PC-9 (cell line): ENCODE measurements around the gene FAM170A. TPM values are rescaled to one million over a fixed set of nuclear protein-coding genes. Genes with fewer than 3 reads are reported as not detected.

Experiments used
- BruUV-seq: library from RNA; stranded (reverse); fragments of 400-500 nt; replicated peaks from 2 replicates; lab custom pipeline; 2021; lab: Mats Ljungman, UMichigan
- CTCF ChIA-PET: fragments of 300-600 bp; sonication (Branson Sonifier 250); formaldehyde crosslinking; loops from one replicate; lab custom pipeline; 2022; ENCODE audit warnings: antibody characterized with exemption; lab: Charles Lee
- POLR2A ChIA-PET: fragments of 300-600 bp; sonication (Branson Sonifier 250); formaldehyde crosslinking; loops from one replicate; lab custom pipeline; 2022; ENCODE audit warnings: antibody characterized with exemption; ENCODE audit not compliant: unreplicated experiment; lab: Charles Lee
- DNase-seq, 2 experiments: peaks; one replicate each; pipeline versions ENCODE4 v3.0.0 to v3.0.0-alpha.2; 2015 to 2022; ENCODE audit warnings: mixed read lengths in 1 of 2
- H2AFZ ChIP-seq: fragments of 200-600 bp; sonication (generic); 2 replicates; pipeline ENCODE4 v1.8.1; 2017; ENCODE audit warnings: antibody characterized with exemption
- H3F3A ChIP-seq: fragments of 200-600 bp; sonication (generic); 2 replicates; pipeline ENCODE4 v1.8.1; 2017; ENCODE audit warnings: antibody characterized with exemption, mild to moderate bottlenecking, low read depth; ENCODE audit not compliant: insufficient read depth
- H3K27ac ChIP-seq: fragments of 200-600 bp; sonication (generic); 2 replicates; pipeline ENCODE4 v1.6.1; 2016; ENCODE audit warnings: mixed run types
- H3K27me3 ChIP-seq: fragments of 200-600 bp; sonication (generic); 2 replicates; pipeline ENCODE4 v1.6.1; 2016; ENCODE audit warnings: low read depth, mixed run types; ENCODE audit not compliant: insufficient read depth
- H3K36me3 ChIP-seq: fragments of 200-600 bp; sonication (generic); 2 replicates; pipeline ENCODE4 v1.6.1; 2016; ENCODE audit warnings: low read depth, mixed run types
- H3K4me1 ChIP-seq: fragments of 200-600 bp; sonication (generic); replicated peaks from 2 replicates; pipeline ENCODE4 v1.6.1; 2016; ENCODE audit warnings: mixed run types; ENCODE audit not compliant: insufficient read depth
- H3K4me2 ChIP-seq: fragments of 200-600 bp; sonication (generic); 2 replicates; pipeline ENCODE4 v1.6.1; 2017; ENCODE audit warnings: mixed run types
- H3K4me3 ChIP-seq: fragments of 200-600 bp; sonication (generic); 2 replicates; pipeline ENCODE4 v1.6.1; 2016; ENCODE audit warnings: mixed run types
- H3K79me2 ChIP-seq: fragments of 200-600 bp; sonication (generic); 2 replicates; pipeline ENCODE4 v1.6.1; 2017; ENCODE audit warnings: low read depth, mixed run types
- H3K9me2 ChIP-seq: fragments of 200-600 bp; sonication (generic); 2 replicates; pipeline ENCODE4 v1.8.1; 2017; ENCODE audit warnings: mild to moderate bottlenecking; ENCODE audit not compliant: insufficient read depth
- H3K9me3 ChIP-seq: fragments of 200-600 bp; sonication (generic); 2 replicates; pipeline ENCODE4 v1.8.1; 2016; ENCODE audit warnings: low read depth; ENCODE audit not compliant: insufficient read depth
- H4K20me1 ChIP-seq: fragments of 200-600 bp; sonication (generic); 2 replicates; pipeline ENCODE4 v1.8.1; 2017; ENCODE audit not compliant: insufficient read depth
- EZH2 ChIP-seq: fragments of 200-600 bp; sonication (generic); IDR thresholded peaks from 2 replicates; pipeline ENCODE4 v1.8.0; 2017; ENCODE audit warnings: antibody characterized with exemption, low read depth
- intact Hi-C: fragments of 100-400 bp; cut with micrococcal nuclease; formaldehyde crosslinking; loops from one replicate; pipeline ENCODE4 v1.10.0; 2022; ENCODE audit not compliant: unreplicated experiment
- total RNA-seq: library from RNA; stranded (reverse); gene quantifications from 2 replicates; pipeline ENCODE4 v1.2.3, GENCODE V29; 2021
- TF ChIP-seq, protein P1 (sequence below): fragments of 200-600 bp; sonication (generic); conservative IDR thresholded peaks from 2 replicates; pipeline ENCODE4 v1.6.1; 2017; ENCODE audit warnings: mixed run types, antibody characterized with exemption, mild to moderate bottlenecking, moderate library complexity

FAM170A gene
- total RNA-seq, 1 experiment from 2014 or later = not detected

- Histone ChIP-seq H3K79me2 (no peaks in the 10 kb centered on the region), H2AFZ (no peak overlapping the region), H3K4me1 (no peaks in the 10 kb centered on the region), H3K4me3 (no peak overlapping the region), H3K9me2 (no peaks in the 10 kb centered on the region), H3K27me3 (no peaks in the 10 kb centered on the region), H3K27ac (no peak overlapping the region), H3K4me2 (no peak overlapping the region), H3K36me3 (no peaks in the 10 kb centered on the region), H3F3A (no peaks in the 10 kb centered on the region), H4K20me1 (no peaks in the 10 kb centered on the region), H3K9me3 (no peaks in the 10 kb centered on the region)
- TF ChIP-seq, protein P1, sequence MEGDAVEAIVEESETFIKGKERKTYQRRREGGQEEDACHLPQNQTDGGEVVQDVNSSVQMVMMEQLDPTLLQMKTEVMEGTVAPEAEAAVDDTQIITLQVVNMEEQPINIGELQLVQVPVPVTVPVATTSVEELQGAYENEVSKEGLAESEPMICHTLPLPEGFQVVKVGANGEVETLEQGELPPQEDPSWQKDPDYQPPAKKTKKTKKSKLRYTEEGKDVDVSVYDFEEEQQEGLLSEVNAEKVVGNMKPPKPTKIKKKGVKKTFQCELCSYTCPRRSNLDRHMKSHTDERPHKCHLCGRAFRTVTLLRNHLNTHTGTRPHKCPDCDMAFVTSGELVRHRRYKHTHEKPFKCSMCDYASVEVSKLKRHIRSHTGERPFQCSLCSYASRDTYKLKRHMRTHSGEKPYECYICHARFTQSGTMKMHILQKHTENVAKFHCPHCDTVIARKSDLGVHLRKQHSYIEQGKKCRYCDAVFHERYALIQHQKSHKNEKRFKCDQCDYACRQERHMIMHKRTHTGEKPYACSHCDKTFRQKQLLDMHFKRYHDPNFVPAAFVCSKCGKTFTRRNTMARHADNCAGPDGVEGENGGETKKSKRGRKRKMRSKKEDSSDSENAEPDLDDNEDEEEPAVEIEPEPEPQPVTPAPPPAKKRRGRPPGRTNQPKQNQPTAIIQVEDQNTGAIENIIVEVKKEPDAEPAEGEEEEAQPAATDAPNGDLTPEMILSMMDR = no peak
- no peak for TF ChIP-seq EZH2
- no peak for DNase-seq
- ChIA-PET POLR2A (no interaction called here), CTCF (no interaction called here)
- intact Hi-C loops = no loop called here
- no TSS peak for BruUV-seq
These were observed 14.5 kb upstream of the FAM170A start for GRCh38 chr5:119614838-119615237.

DNA sequence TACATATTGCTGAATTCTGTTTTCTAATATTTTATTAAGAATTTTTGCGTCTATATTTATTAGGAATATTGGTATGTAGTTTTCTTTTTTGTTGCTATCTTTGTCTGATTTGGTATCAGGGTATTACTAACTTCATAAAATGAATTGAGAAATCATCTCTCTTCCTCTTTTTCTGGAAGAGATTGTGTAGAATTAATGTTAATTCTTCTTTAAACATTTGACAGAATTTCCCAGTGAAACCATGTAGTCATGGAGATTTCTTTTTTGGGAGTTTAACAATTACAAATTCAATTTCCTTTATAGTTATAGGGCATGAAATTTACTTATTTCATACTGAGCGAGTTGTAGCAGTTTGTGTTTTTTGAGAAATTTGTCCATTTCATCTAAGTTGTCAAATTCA is 3.3 kb upstream of the FAM170A start:
- ChIA-PET POLR2A (no interaction called here), CTCF (no interaction called here)
- no peaks in the 10 kb centered on the region for H4K20me1 ChIP-seq
- no peaks in the 10 kb centered on the region for H3K9me3 ChIP-seq
- H2AFZ ChIP-seq = no peak overlapping the region
- no peaks in the 10 kb centered on the region for H3K36me3 ChIP-seq
- intact Hi-C loops = no loop called here
- no peak for TF ChIP-seq EZH2
- TF ChIP-seq, protein P1 = no peak
- H3K27ac ChIP-seq = no peak overlapping the region
- DNase-seq = no peak
- no peaks in the 10 kb centered on the region for H3F3A ChIP-seq
- no peak overlapping the region for H3K4me2 ChIP-seq
- H3K9me2 ChIP-seq = no peaks in the 10 kb centered on the region; the same call in 1 of the 2 replicates
- H3K79me2 ChIP-seq = no peaks in the 10 kb centered on the region
- no peak overlapping the region for H3K4me3 ChIP-seq
- BruUV-seq = no TSS peak
- H3K4me1 ChIP-seq = no peaks in the 10 kb centered on the region
- H3K27me3 ChIP-seq = no peaks in the 10 kb centered on the region

DNA sequence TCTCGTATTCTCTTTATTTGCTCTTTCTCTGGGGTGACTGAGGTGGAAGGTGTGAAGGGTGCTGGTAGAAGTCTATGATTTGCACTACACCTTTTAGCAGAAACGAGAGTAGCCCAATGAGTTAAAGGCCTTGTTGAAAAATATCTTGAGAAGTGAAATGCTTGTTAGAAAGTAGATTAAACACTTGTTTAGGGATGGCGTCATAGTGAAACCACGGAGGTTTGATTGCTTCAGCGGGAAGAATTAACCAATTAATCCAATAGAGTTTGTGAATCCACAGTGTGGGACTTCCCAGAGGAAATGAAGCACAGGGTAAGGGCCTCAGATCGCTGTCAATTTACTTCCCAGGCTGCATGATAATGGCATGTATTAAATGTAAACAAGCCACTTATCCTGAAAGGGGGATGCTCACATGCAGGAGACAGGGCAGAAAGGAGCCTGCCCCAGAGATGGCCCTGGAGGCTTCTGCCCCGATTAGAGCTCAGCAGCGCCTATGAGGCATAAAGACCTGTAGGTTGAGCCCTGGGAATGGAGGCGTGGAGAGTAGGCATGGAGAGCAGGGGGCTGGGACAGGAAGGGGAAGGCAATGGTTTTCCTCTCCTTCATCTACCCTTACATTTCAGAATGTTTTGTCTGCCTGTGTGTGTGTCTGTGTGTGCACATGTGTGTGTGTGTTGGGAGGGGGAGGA is 1.5 kb downstream of the FAM170A start:
- POLR2A ChIA-PET = no interaction called here
- no peak for DNase-seq
- Histone ChIP-seq H3K27ac (no peak overlapping the region), H3K4me1 (no peaks in the 10 kb centered on the region), H3K4me2 (no peak overlapping the region), H2AFZ (no peak overlapping the region), H3K9me2 (no peaks in the 10 kb centered on the region; the same call in 1 of the 2 replicates), H3K27me3 (no peaks in the 10 kb centered on the region), H3K79me2 (no peaks in the 10 kb centered on the region), H3K9me3 (no peaks in the 10 kb centered on the region), H3K4me3 (no peak overlapping the region), H3K36me3 (no peaks in the 10 kb centered on the region), H4K20me1 (no peaks in the 10 kb centered on the region), H3F3A (no peaks in the 10 kb centered on the region)
- intact Hi-C loops = no loop called here
- BruUV-seq = no TSS peak
- TF ChIP-seq, protein P1 = no peak
- no peak for TF ChIP-seq EZH2
- CTCF ChIA-PET = no interaction called here
